ENCODE results near the gene TMEM161A. TPM values are rescaled to one million over a fixed set of nuclear protein-coding genes. Genes with fewer than 3 reads are reported as not detected.
"Not testable (repeated sequence)": the region's sequence is repeated elsewhere in the genome, so short reads cannot be mapped to it uniquely, and the experiment has no call there.

TMEM161A gene
- total and polyA plus RNA-seq, 8 donors, result 10.5 to 35.6 (median 12.2) TPM

- no peak for TF ChIP-seq CTCF (IDR thresholded peaks at IDR 0.05)
- intact Hi-C loops (cut with DNase I), result loop anchor here in 1 of 3 donors (5.0 kb wide), 1 partner anchor 193 kb away; no protein-coding TSS in a partner anchor
- WGBS, 2 donors, result 79% methylated on average over 2 of the region's 2 CpGs
These were observed 11.2 kb upstream of the TMEM161A start for GRCh38 chr19:19149435-19149834.

GRCh38 chr19:19148504-19148903 lies 10.2 kb upstream of the TMEM161A start:
- H3K36me3 ChIP-seq, H3K4me3 ChIP-seq, ATAC-seq, DNase-seq, H3K27me3 ChIP-seq, H3K9me3 ChIP-seq, H3K27ac ChIP-seq, FAIRE-seq, H3K4me1 ChIP-seq: not testable (repeated sequence)
- 96 to 97% methylated on average over 8 of the region's 8 CpGs for WGBS, 2 donors
- intact Hi-C loops (cut with DNase I), result loop anchor here in 1 of 3 donors (5.0 kb wide), 1 partner anchor 194 kb away; no protein-coding TSS in a partner anchor

More at GRCh38 chr19:19149435-19149834, 11.2 kb upstream of the TMEM161A start:
- no peaks in the 10 kb centered on the region for H3K27me3 ChIP-seq
- no peak overlapping the region for H3K27ac ChIP-seq
- no peak for FAIRE-seq
- H3K9me3 ChIP-seq, result no peaks in the 10 kb centered on the region
- no peak overlapping the region for H3K4me3 ChIP-seq
- ATAC-seq, result no peak
- DNase-seq, result no peak
- H3K4me1 ChIP-seq, result no peaks in the 10 kb centered on the region
- H3K36me3 ChIP-seq, result no peaks in the 10 kb centered on the region

GRCh38 chr19:19147344-19147743 lies 9.1 kb upstream of the TMEM161A start:
- Histone ChIP-seq H3K4me1 (no peaks in the 10 kb centered on the region), H3K36me3 (no peaks in the 10 kb centered on the region), H3K9me3 (no peaks in the 10 kb centered on the region), H3K27ac (no peak overlapping the region), H3K4me3 (no peak overlapping the region), H3K27me3 (no peaks in the 10 kb centered on the region)
- ATAC-seq (no peak), DNase-seq (no peak), FAIRE-seq (no peak)
- no peak for TF ChIP-seq CTCF (IDR thresholded peaks at IDR 0.05)
- 85 to 88% methylated on average over 5 of the region's 5 CpGs for WGBS, 2 donors
- intact Hi-C loops (cut with DNase I), result loop anchor here in 1 of 3 donors (5.0 kb wide), 1 partner anchor 195 kb away; no protein-coding TSS in a partner anchor

DNA sequence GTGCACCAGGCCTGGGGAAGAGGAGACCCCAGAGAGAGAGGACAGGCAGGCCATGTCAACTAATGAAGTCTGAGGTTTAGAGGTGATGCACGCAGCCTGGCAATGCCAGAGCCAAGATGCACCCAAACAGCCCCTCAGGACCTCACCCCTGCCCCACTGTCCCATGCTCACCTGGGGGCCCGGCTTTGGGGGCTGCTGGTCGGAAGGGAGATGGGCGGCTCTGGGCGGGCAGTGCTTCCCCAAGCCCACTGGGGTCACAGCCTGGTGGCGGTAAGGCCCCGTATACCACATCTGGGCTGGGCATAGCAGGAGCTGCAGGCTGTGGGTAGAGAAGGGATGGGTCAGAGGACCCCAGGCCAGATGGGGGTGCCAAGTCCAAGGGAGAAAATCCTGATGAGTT lies 8.6 kb upstream of the TMEM161A start:
- Histone ChIP-seq H3K27ac (no peak overlapping the region), H3K27me3 (no peaks in the 10 kb centered on the region), H3K9me3 (no peaks in the 10 kb centered on the region), H3K36me3 (no peaks in the 10 kb centered on the region), H3K4me3 (no peak overlapping the region), H3K4me1 (no peaks in the 10 kb centered on the region)
- FAIRE-seq, result no peak
- WGBS, 2 donors, result 93 to 98% methylated on average over 7 of the region's 7 CpGs
- intact Hi-C loops (cut with DNase I), result loop anchor here in 1 of 3 donors (5.0 kb wide), 1 partner anchor 195 kb away; no protein-coding TSS in a partner anchor
- DNase-seq, result no peak
- no peak for TF ChIP-seq CTCF (IDR thresholded peaks at IDR 0.05)
- ATAC-seq, result no peak

GRCh38 chr19:19145684-19146608 lies 7.7 kb upstream of the TMEM161A start:
- 26 to 31% methylated on average over 41 to 47 of the region's 47 CpGs for WGBS, 2 donors
- DNase-seq, result peak; percentile 62 to 98 (median 87)
- Histone ChIP-seq H3K4me1 (no peaks in the 10 kb centered on the region), H3K36me3 (no peaks in the 10 kb centered on the region), H3K27ac (no peak overlapping the region), H3K27me3 (no peaks in the 10 kb centered on the region), H3K9me3 (no peaks in the 10 kb centered on the region), H3K4me3 (no peak overlapping the region)
- ATAC-seq, result peak; percentile 82 to 98 (median 94)
- intact Hi-C loops (cut with DNase I), result loop anchor here in 1 of 3 donors (5.0 kb wide), 1 partner anchor 196 kb away; no protein-coding TSS in a partner anchor
- no peak for FAIRE-seq
- peak; percentile 90 to 93 (median 91) for TF ChIP-seq CTCF (IDR thresholded peaks at IDR 0.05)
